ENCODE data around the gene ZFAND6. TPM values are rescaled to one million over a fixed set of nuclear protein-coding genes. Genes with fewer than 3 reads are reported as not detected.

The ZFAND6 gene
- total RNA-seq, 2 donors from 2014 or later: 39.3 to 46.6 TPM

DNA sequence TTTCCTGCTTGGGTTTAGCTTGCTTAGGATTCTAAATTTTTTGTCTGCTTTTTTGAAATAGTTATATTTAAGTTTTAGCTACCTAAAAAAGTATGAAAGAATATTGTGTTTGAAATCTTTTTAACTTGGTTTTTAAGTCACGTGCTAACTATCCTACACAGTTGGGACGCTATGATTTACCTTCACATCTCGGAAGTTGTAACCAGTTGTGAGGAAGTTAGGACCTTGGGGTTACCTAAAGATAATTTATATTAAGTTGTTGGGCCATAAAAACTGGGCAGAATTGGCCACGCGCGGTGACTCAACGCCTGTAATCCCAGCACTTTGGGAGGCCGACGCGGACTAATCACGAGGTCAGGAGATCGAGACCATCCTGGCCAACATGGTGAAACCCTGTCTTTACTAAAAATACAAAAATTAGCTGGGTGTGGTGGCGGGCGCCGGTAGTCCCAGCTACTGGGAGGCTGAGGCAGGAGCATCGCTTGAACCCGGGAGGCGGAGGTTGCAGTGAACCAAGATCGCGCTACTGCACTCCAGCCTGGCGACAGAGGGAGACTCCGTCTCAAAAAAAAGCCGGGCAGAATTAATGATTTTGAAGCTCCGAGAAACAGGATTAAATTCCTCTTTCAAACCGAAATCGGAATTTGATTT is 1.0 kb downstream of the ZFAND6 start:
- H3K36me3 Mint-ChIP-seq: no peaks in the 10 kb centered on the region
- H3K4me3 Mint-ChIP-seq: peak overlapping the region; percentile 87
- no peak for ATAC-seq
- peaks cover 26 to 44% of the 10 kb centered on the region in 2 donors for H3K4me1 Mint-ChIP-seq (ENCODE audit: low read depth in 2 of 2)
- peak; percentile 65 for DNase-seq (ENCODE audit: low spot score)
- H3K27me3 Mint-ChIP-seq: peaks cover 0 to 6% of the 10 kb centered on the region in 2 donors
- H3K9me3 Mint-ChIP-seq: no peaks in the 10 kb centered on the region
- H3K27ac Mint-ChIP-seq: peak overlapping the region; percentile 86 to 94

DNA sequence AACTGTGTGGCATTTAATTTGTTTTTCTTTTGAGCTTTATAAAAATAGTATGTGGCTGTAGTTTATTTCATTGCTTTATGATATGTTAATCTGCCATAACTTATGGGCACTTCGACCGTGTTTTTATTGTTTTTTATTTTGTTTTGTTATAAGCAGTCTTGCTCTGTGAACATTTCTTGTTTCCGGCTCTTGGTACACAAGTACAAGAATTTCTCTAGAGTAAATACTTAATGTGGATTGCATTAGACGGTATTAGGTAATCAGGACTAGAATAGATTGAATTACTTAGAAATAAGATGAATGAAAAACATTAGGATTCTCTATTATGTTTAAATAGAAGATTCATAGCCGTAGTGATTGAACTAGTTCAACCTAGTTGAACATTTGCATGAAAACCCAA is 2.1 kb downstream of the ZFAND6 start:
- Mint-ChIP-seq H3K4me1 (ENCODE audit: low read depth in 2 of 2) (peaks cover 22 to 39% of the 10 kb centered on the region in 2 donors), H3K9me3 (no peaks in the 10 kb centered on the region)
- no peak for ATAC-seq

DNA sequence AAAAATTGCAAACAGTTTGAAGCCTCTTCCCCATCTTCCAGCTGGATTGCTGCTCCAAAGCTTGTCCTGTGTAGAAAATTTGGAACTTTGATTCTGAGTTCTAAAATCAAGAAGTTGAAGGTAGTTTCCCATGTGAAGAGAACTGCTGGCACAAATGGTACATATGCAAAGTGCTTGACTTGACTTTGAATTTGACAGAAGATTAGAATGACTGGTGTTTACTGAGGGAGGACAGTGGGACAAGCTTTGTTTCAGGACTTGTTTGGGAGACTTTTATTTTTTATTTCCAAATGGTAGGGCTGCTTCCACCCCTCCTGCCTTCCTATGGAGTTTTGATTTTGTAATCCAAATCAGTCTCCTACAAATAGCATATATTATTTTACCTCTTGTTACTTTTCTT is 7.4 kb downstream of the ZFAND6 start:
- peaks cover 31 to 50% of the 10 kb centered on the region in 2 donors for H3K4me1 Mint-ChIP-seq (ENCODE audit: low read depth in 2 of 2)
- H3K9me3 Mint-ChIP-seq: no peaks in the 10 kb centered on the region
- H3K4me3 Mint-ChIP-seq: no peak overlapping the region
- no peaks in the 10 kb centered on the region for H3K36me3 Mint-ChIP-seq
- DNase-seq (ENCODE audit: low spot score) (no peak), ATAC-seq (no peak)
- H3K27me3 Mint-ChIP-seq: no peaks in the 10 kb centered on the region
- H3K27ac Mint-ChIP-seq: no peak overlapping the region

More for the DNA sequence above, 2.1 kb downstream of the ZFAND6 start:
- Mint-ChIP-seq H3K27me3 (peaks cover 0 to 3% of the 10 kb centered on the region in 2 donors), H3K36me3 (no peaks in the 10 kb centered on the region), H3K4me3 (peak overlapping the region; percentile 87), H3K27ac (peak overlapping the region; percentile 86 to 94)
- DNase-seq (ENCODE audit: low spot score): no peak

DNA sequence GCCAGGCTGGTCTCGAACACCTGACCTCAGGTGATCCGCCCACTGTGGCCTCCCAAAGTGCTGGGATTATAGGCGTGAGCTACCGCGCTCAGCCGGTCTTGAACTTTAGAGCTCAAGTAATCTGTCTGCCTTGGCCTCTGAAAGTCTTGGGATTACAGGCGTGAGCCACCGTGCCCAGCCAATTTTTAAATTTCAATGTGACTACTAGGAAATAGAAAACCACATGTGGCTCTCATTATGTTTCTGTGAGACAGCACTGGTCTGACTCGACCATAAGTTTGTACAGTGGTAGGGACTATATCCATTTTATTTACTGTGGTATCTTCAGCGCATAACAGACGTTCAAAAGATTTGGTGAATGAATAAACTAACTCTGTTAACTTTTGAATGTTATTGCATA is 9.1 kb downstream of the ZFAND6 start:
- Mint-ChIP-seq H3K4me1 (ENCODE audit: low read depth in 2 of 2) (peaks cover 30 to 49% of the 10 kb centered on the region in 2 donors), H3K27ac (peak overlapping the region in 1 of 2 donors; percentile 58), H3K36me3 (no peaks in the 10 kb centered on the region), H3K4me3 (peak overlapping the region; percentile 58), H3K9me3 (no peaks in the 10 kb centered on the region), H3K27me3 (no peaks in the 10 kb centered on the region)
- ATAC-seq (peak in 1 of 2 donors; percentile 86), DNase-seq (ENCODE audit: low spot score) (no peak)

DNA sequence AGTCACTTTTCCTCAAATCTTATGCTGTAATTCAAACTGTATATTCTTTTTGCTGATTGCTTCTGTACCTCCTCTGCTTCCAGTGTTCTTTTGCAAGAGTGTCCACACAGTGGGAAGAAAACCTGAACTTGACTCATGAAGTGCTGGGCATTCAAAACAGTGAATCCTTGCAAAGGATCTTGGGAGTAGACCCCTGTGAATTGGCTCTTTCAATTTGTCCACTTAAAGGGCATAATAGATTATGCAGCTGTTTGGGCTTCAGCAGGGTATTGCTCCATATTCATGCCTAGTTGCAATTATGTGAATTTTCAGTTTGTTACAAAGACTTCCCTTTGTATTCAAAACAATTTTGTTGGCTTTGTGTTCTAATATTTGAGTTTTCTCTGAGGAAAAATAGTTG is 11.4 kb downstream of the ZFAND6 start:
- peaks cover 36 to 54% of the 10 kb centered on the region in 2 donors for H3K4me1 Mint-ChIP-seq (ENCODE audit: low read depth in 2 of 2)
- DNase-seq (ENCODE audit: low spot score): no peak
- H3K4me3 Mint-ChIP-seq: no peak overlapping the region
- H3K36me3 Mint-ChIP-seq: no peaks in the 10 kb centered on the region
- no peaks in the 10 kb centered on the region for H3K9me3 Mint-ChIP-seq
- no peaks in the 10 kb centered on the region for H3K27me3 Mint-ChIP-seq
- no peak overlapping the region for H3K27ac Mint-ChIP-seq
- no peak for ATAC-seq

DNA sequence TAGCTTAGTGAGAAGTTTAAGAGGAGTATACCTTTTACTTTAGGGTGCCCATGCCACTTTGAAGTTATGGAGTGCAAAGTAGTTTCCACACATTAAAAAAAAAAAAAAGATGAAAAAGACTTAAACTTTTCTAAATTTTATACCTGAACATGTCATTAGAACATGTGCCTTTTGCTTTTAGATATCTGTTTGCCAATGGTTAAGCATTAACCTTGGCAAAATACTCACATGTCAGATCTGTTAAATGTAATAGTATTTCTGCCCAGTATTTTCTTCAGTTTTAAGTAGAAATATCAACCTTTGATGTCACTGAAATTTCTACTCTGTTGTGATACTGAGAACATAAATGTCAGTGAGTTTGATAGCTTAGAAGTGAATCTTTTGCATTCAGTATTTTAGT is 12.2 kb downstream of the ZFAND6 start:
- Mint-ChIP-seq H3K36me3 (no peaks in the 10 kb centered on the region), H3K9me3 (no peaks in the 10 kb centered on the region), H3K4me3 (no peak overlapping the region), H3K27ac (no peak overlapping the region), H3K27me3 (no peaks in the 10 kb centered on the region), H3K4me1 (ENCODE audit: low read depth in 2 of 2) (peaks cover 38 to 60% of the 10 kb centered on the region in 2 donors)
- ATAC-seq: no peak
- no peak for DNase-seq (ENCODE audit: low spot score)

DNA sequence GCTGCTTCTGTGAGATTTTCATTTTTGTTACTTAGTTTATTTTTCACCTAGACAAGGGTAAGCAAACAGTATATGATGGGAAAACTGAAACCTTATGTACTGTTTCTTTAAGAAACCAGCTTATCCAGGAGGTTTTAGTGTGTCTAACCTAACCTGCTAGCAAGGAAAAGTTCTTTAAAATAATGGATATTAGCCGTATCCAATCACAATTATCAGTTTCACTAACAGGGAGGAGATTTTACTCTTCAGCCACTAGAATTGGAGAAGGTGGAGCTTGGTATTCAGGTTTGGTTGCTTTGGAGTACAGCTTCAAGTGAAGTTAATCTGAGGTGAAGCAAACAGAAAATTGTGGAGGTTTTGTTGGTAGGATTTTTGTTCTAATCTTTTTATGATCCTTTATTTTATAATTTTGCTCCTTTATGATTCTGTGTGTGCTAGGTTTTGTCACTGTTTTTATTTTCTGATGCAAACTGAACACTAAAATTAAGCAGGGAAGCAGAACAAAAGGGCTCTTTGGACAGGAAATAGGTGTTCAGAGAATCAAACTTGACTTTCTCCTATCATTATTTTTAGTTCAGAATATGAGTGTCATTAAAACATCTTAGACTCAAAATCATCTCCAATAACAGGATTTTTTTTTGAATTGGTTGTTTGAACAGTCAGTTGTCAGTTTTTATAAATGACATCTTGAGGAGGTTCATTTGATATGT is 13.0 kb downstream of the ZFAND6 start:
- ATAC-seq (peak; percentile 90 to 98), DNase-seq (ENCODE audit: low spot score) (no peak)
- H3K36me3 Mint-ChIP-seq: no peaks in the 10 kb centered on the region
- H3K27me3 Mint-ChIP-seq: no peaks in the 10 kb centered on the region
- no peaks in the 10 kb centered on the region for H3K9me3 Mint-ChIP-seq
- H3K4me1 Mint-ChIP-seq (ENCODE audit: low read depth in 2 of 2): peaks cover 32 to 53% of the 10 kb centered on the region in 2 donors
- peak overlapping the region; percentile 48 to 78 for H3K27ac Mint-ChIP-seq
- peak overlapping the region; percentile 81 for H3K4me3 Mint-ChIP-seq

DNA sequence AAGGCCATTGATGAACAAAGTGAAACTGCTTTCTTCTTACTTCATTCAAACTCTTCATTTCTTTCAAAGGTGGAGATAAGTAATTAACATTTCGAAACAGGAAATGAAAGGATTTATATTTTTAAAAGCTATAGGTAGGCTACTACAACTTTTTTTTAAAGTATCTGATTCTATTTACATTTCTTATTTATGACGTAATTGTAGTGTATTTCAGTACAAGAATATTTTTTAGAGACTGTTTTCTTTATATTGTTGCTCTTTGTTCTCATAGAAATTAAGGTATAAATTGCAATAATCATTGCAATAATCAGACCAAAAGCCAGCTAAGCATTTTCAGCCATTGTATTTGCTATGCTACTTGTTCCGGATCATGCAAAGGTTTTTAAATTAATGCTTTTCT is 13.7 kb downstream of the ZFAND6 start:
- ATAC-seq (no peak), DNase-seq (ENCODE audit: low spot score) (no peak)
- H3K4me1 Mint-ChIP-seq (ENCODE audit: low read depth in 2 of 2): peaks cover 35 to 57% of the 10 kb centered on the region in 2 donors
- H3K9me3 Mint-ChIP-seq: no peaks in the 10 kb centered on the region
- no peak overlapping the region for H3K4me3 Mint-ChIP-seq
- H3K36me3 Mint-ChIP-seq: peaks cover 3% of the 10 kb centered on the region
- no peaks in the 10 kb centered on the region for H3K27me3 Mint-ChIP-seq
- peak overlapping the region in 1 of 2 donors; percentile 11 for H3K27ac Mint-ChIP-seq

DNA sequence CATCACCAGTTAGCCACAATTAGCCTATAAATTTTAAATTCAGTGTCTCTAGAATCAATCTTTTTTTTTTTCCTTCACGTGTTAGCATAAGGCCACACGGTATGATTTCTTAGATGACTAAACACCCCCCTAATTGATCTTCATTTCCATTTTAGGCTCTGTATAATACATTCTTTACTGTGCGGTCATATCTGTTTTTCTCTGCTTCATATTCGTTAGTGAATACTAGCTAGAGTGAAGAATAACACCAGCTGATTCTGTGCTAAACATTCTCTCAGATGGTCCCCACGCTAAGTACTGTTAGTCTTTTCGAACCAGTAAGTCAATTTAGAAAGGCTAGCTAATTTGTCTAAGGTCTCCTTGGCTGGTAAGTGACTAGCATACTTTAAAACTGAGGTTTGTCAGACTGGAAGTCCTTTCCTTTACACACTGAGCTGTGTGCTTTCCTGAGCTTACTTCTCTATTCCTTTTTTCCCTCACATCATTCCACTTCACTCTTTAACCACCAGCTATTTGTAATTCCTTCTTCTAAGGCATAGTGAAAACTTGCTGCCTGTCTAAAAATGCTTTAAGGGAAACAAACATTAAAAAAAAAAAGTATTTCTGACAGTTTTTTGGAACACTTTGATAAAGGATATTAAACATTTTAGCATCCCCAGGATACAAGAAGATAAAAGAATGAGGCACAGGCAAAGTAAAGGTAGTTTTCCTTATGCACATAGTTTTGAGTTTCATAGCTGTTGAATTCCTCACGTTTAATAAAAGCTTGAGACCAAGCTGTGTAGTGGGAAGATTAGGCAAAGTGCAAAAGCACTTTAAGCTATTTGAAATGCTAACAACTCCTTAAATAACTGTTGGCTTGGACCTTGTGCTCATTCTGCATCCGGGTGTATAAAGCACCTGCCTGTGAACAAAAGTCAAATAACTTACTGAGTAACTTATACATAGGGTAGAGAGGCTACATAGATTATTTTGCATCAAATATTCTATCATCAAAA is 17.1 kb downstream of the ZFAND6 start:
- DNase-seq (ENCODE audit: low spot score): no peak
- no peak overlapping the region for H3K27ac Mint-ChIP-seq
- no peaks in the 10 kb centered on the region for H3K9me3 Mint-ChIP-seq
- H3K4me1 Mint-ChIP-seq (ENCODE audit: low read depth in 2 of 2): peaks cover 29 to 40% of the 10 kb centered on the region in 2 donors
- no peak for ATAC-seq
- H3K4me3 Mint-ChIP-seq: no peak overlapping the region
- H3K36me3 Mint-ChIP-seq: peaks cover 5% of the 10 kb centered on the region
- H3K27me3 Mint-ChIP-seq: no peaks in the 10 kb centered on the region

DNA sequence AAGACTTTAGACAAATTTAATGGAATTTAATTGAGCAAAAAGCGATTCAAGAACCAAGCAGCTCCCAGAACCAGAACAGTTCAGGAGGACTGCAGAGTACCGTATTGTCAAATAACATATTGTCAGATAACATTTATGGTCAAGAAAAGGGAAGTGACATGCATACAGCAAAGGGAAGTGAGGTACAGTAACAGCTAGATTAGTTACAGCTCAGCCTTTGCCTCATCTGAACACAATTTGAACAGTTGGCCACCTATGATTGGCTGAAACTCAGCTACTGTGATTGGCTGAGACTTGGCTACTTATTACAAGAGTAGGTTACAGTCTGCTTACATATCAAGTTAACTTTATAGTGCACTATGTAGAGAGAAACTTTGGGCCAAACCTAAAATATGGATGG is 21.9 kb downstream of the ZFAND6 start:
- peak; percentile 72 for ATAC-seq
- peaks cover 23 to 27% of the 10 kb centered on the region in 2 donors for H3K4me1 Mint-ChIP-seq (ENCODE audit: low read depth in 2 of 2)
- no peaks in the 10 kb centered on the region for H3K27me3 Mint-ChIP-seq

DNA sequence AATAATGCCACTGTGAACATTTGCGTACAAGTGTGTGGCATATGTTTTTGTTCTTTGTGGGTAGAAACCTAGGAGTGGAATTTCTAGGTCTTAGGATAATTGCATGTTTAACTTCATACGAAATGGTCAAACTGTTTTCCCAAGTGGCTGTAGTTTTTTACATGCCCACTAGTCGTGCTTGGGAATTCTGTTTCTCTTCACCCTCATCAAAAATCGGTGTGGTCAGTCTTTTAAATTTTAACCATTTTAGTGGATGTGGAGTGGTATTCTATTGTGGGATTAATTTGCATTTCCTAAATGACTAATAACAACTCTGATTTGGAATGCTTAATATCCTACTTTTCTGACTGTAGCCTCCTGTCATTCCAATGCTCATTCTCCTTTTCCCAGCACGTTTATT is 27.6 kb downstream of the ZFAND6 start:
- no peak overlapping the region for H3K27ac Mint-ChIP-seq
- ATAC-seq: no peak
- no peak for DNase-seq (ENCODE audit: low spot score)
- no peaks in the 10 kb centered on the region for H3K27me3 Mint-ChIP-seq
- H3K9me3 Mint-ChIP-seq: no peaks in the 10 kb centered on the region
- H3K4me1 Mint-ChIP-seq (ENCODE audit: low read depth in 2 of 2): peaks cover 30 to 35% of the 10 kb centered on the region in 2 donors
- no peak overlapping the region for H3K4me3 Mint-ChIP-seq
- H3K36me3 Mint-ChIP-seq: no peaks in the 10 kb centered on the region

More for the DNA sequence above, 21.9 kb downstream of the ZFAND6 start:
- Mint-ChIP-seq H3K4me3 (no peak overlapping the region), H3K27ac (peak overlapping the region; percentile 34 to 56), H3K9me3 (no peaks in the 10 kb centered on the region), H3K36me3 (peaks cover 5% of the 10 kb centered on the region)
- no peak for DNase-seq (ENCODE audit: low spot score)

DNA sequence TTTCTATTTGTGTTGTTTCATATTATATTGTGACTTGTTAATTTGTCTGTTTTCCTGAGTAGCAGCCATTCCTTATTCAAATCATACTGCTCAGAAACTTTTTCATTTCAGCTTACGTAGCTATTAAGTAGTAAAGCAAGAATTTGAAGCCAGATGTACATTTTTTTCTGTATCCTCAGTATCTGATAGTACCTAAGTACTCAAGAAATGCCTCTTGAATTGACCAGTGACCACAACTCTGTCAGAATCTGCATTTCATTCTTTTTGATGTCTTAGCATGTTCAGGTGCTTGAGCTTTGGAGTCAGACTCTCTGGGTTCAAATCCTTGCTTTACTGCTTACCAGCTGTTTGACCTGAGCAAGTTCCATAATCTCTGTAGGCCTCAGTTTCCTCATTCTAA is 30.6 kb downstream of the ZFAND6 start:
- ATAC-seq: no peak
- no peak for DNase-seq (ENCODE audit: low spot score)
- H3K4me3 Mint-ChIP-seq: no peak overlapping the region
- no peak overlapping the region for H3K27ac Mint-ChIP-seq
- no peaks in the 10 kb centered on the region for H3K27me3 Mint-ChIP-seq
- H3K4me1 Mint-ChIP-seq (ENCODE audit: low read depth in 2 of 2): peaks cover 24 to 31% of the 10 kb centered on the region in 2 donors
- no peaks in the 10 kb centered on the region for H3K36me3 Mint-ChIP-seq
- H3K9me3 Mint-ChIP-seq: no peaks in the 10 kb centered on the region

DNA sequence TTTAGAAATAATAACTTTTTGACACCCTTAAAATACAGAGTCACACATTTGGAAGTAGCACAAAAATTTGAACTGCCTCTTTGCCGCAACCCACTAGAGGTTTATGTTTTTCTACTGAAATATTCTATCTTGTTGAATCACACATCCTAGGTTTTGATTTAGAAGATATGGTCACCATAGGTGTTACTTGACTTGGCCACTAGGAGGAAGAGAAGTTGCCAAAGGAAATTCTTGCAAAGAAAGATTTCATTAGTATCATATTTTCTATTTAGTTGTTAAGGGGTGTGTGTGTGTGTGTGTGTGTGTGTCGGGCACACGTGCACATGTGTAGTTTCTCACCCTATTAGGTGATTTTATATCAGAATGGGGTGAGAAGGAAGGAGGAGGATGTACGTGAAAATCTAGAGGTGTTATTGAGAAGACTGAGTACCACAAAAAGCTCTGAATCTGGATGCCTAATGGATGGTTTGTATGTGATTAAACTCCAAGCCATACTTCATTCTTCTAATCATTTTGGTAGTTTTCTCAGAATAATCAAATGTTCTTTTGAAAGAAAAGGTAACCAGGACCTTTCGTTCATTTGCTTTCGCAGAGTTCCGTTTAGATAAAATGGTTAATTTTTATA is 31.5 kb downstream of the ZFAND6 start:
- no peaks in the 10 kb centered on the region for H3K9me3 Mint-ChIP-seq
- no peak overlapping the region for H3K27ac Mint-ChIP-seq
- DNase-seq (ENCODE audit: low spot score): no peak
- H3K4me3 Mint-ChIP-seq: no peak overlapping the region
- H3K27me3 Mint-ChIP-seq: no peaks in the 10 kb centered on the region
- ATAC-seq: no peak
- peaks cover 28 to 35% of the 10 kb centered on the region in 2 donors for H3K4me1 Mint-ChIP-seq (ENCODE audit: low read depth in 2 of 2)
- no peaks in the 10 kb centered on the region for H3K36me3 Mint-ChIP-seq

Data from natural killer cell treated with Interleukin-12 subunit alpha and Interleukin-12 subunit beta and Interleukin-15 and Interleukin-18, amount 100 ng/mL, for 72 hours (primary cell).